Upper lobe of right lung (tissue), 1 donor: ENCODE data around the gene ATXN7L3. TPM values are rescaled to one million over a fixed set of nuclear protein-coding genes. Genes with fewer than 3 reads are reported as not detected.
A peak's percentile ranks its signal among the peaks of the same experiment; 100 is the strongest.

Source experiments
- ATAC-seq: fragments of 200-7000 bp; cut with Tn5 transposase; one replicate; pipeline ENCODE4 v1.9.1; 2020; ENCODE audit warnings: mild to moderate bottlenecking, moderate library complexity
- DNase-seq: peaks from one replicate; pipeline ENCODE4 v3.0.0-alpha.2; 2020
- H3K27ac ChIP-seq: fragments of 200-600 bp; one replicate; pipeline ENCODE4 v1.8.0; 2022
- H3K27me3 ChIP-seq: fragments of 200-600 bp; one replicate; pipeline ENCODE4 v1.8.0; 2022; ENCODE audit warnings: mild to moderate bottlenecking
- H3K36me3 ChIP-seq: fragments of 200-600 bp; one replicate; pipeline ENCODE4 v1.8.0; 2022
- H3K4me1 ChIP-seq: fragments of 200-600 bp; one replicate; pipeline ENCODE4 v1.8.0; 2022
- H3K4me3 ChIP-seq: fragments of 200-600 bp; one replicate; pipeline ENCODE4 v1.8.0; 2022; ENCODE audit warnings: mild to moderate bottlenecking
- H3K9me3 ChIP-seq: fragments of 200-600 bp; one replicate; pipeline ENCODE4 v1.8.0; 2022
- CTCF ChIP-seq: fragments of 200-600 bp; IDR thresholded peaks from one replicate; pipeline ENCODE4 v1.8.0; 2022; ENCODE audit warnings: antibody characterized with exemption
- intact Hi-C: fragments of 100-400 bp; cut with DNase I; formaldehyde crosslinking; loops from one replicate; pipeline ENCODE4 v1.11.0; 2022
- total RNA-seq: library from RNA; stranded (reverse); fragmentation: NEBNext Ultra II Directional; extraction: Animal tissue kit (Norgen Biotek cat#: 25700); gene quantifications from one replicate; pipeline ENCODE4 v1.2.1, GENCODE V29; 2021
- donor health status: DM: no; HTN: yes; CAD: no; lungs with severe emphysema.

ATXN7L3 gene
- total RNA-seq, 1 donor from 2014 or later, result 65.0 TPM

GRCh38 chr17:44219616-44220212, 20.0 kb upstream of the ATXN7L3 start, which contains the start of gene UBTF:
Gene UBTF, minus strand, starts transcription at chr17:44219675. Its CDS starts 1,446 bp downstream, at chr17:44218229.
- H3K9me3 ChIP-seq, result no peaks in the 10 kb centered on the region
- H3K27ac ChIP-seq, result peak within 1 kb of the TSS; percentile 97
- peak within 1 kb of the TSS; percentile 98 for H3K4me3 ChIP-seq
- H3K4me1 ChIP-seq, result peaks cover 30% of the 10 kb centered on the region
- DNase-seq (peak; percentile 87), ATAC-seq (peak; percentile 17)
- no peak for TF ChIP-seq CTCF
- H3K36me3 ChIP-seq, result peaks cover 25% of the 10 kb centered on the region
- H3K27me3 ChIP-seq, result no peaks in the 10 kb centered on the region
- intact Hi-C loops, result loop anchor here (5.0 kb wide), 1 partner anchor 103 kb away; the partner anchor contains the start of gene SLC25A39

- ATAC-seq (peak; percentile 65), DNase-seq (peak; percentile 88)
- TF ChIP-seq CTCF, result peak; percentile 44
- Histone ChIP-seq H3K36me3 (peaks cover 30% of the 10 kb centered on the region), H3K9me3 (no peaks in the 10 kb centered on the region), H3K4me3 (peak overlapping the region; percentile 98), H3K4me1 (peaks cover 30% of the 10 kb centered on the region), H3K27me3 (no peaks in the 10 kb centered on the region), H3K27ac (peak overlapping the region; percentile 97)
- intact Hi-C loops, result loop anchor here (5.0 kb wide), 1 partner anchor 103 kb away; the partner anchor contains the start of gene SLC25A39
Observed at GRCh38 chr17:44219108-44219615, 19.5 kb upstream of the ATXN7L3 start.

- ATAC-seq, result peak; percentile 83
- Histone ChIP-seq H3K4me3 (peak overlapping the region; percentile 98), H3K27ac (peak overlapping the region; percentile 97), H3K27me3 (no peaks in the 10 kb centered on the region), H3K4me1 (peaks cover 30% of the 10 kb centered on the region), H3K36me3 (peaks cover 34% of the 10 kb centered on the region), H3K9me3 (no peaks in the 10 kb centered on the region)
- peak; percentile 61 for TF ChIP-seq CTCF
- intact Hi-C loops, result loop anchor here (5.0 kb wide), 1 partner anchor 104 kb away; the partner anchor contains the start of gene SLC25A39
- DNase-seq, result peak; percentile 95
Observed at GRCh38 chr17:44218344-44219107, 18.8 kb upstream of the ATXN7L3 start.

GRCh38 chr17:44217738-44218343, 18.2 kb upstream of the ATXN7L3 start:
- TF ChIP-seq CTCF, result no peak
- intact Hi-C loops, result loop anchor here (5.0 kb wide), 1 partner anchor 104 kb away; the partner anchor contains the start of gene SLC25A39
- no peak for ATAC-seq
- peaks cover 34% of the 10 kb centered on the region for H3K36me3 ChIP-seq
- DNase-seq, result no peak
- peak overlapping the region; percentile 70 for H3K27ac ChIP-seq
- H3K4me3 ChIP-seq, result peak overlapping the region; percentile 98
- no peaks in the 10 kb centered on the region for H3K27me3 ChIP-seq
- H3K4me1 ChIP-seq, result peaks cover 27% of the 10 kb centered on the region
- no peaks in the 10 kb centered on the region for H3K9me3 ChIP-seq

GRCh38 chr17:44216694-44217093, 17.0 kb upstream of the ATXN7L3 start:
- Histone ChIP-seq H3K36me3 (peaks cover 34% of the 10 kb centered on the region), H3K9me3 (no peaks in the 10 kb centered on the region), H3K4me1 (peaks cover 20% of the 10 kb centered on the region), H3K4me3 (no peak overlapping the region), H3K27ac (peak overlapping the region; percentile 2), H3K27me3 (no peaks in the 10 kb centered on the region)
- intact Hi-C loops, result loop anchor here (5.0 kb wide), 1 partner anchor 106 kb away; the partner anchor contains the start of gene SLC25A39
- DNase-seq (no peak), ATAC-seq (no peak)
- no peak for TF ChIP-seq CTCF
